DOHH2 (cell line): ENCODE measurements around the gene ZFYVE1.
A peak's percentile ranks its signal among the peaks of the same experiment; 100 is the strongest.

Experiments used
- H3F3A ChIP-seq: fragments of 200-600 bp; sonication (generic), shearing (Covaris generic); 2 replicates; pipeline ENCODE4 v1.6.0; 2016; ENCODE audit warnings: antibody characterized with exemption, mild to moderate bottlenecking; ENCODE audit not compliant: control insufficient read depth, insufficient read depth
- H3K27ac ChIP-seq: fragments of 200-600 bp; sonication (generic); 2 replicates; pipeline ENCODE4 v1.5.1; 2014; ENCODE audit warnings: low read depth, mild to moderate bottlenecking, low read length, moderate library complexity
- H3K27me3 ChIP-seq: fragments of 200-600 bp; sonication (generic); 2 replicates; pipeline ENCODE4 v1.6.1; 2014; ENCODE audit warnings: mild to moderate bottlenecking, low read length, mixed read lengths; ENCODE audit not compliant: control insufficient read depth
- H3K36me3 ChIP-seq: fragments of 200-600 bp; sonication (generic); 2 replicates; pipeline ENCODE4 v1.6.1; 2014; ENCODE audit warnings: mild to moderate bottlenecking, low read length, moderate library complexity, mixed read lengths; ENCODE audit not compliant: control insufficient read depth
- H3K4me1 ChIP-seq: fragments of 200-600 bp; sonication (generic); 2 replicates; pipeline ENCODE4 v1.6.1; 2014; ENCODE audit warnings: mild to moderate bottlenecking, low read length, mixed read lengths; ENCODE audit not compliant: control insufficient read depth
- H3K4me2 ChIP-seq: fragments of 200-600 bp; sonication (generic); 2 replicates; pipeline ENCODE4 v1.6.0; 2014; ENCODE audit warnings: mild to moderate bottlenecking, low read length, moderate library complexity
- H3K4me3 ChIP-seq: fragments of 200-600 bp; sonication (generic); 2 replicates; pipeline ENCODE4 v1.5.1; 2014; ENCODE audit warnings: mild to moderate bottlenecking, low read length, mixed read lengths
- H3K79me2 ChIP-seq: fragments of 200-600 bp; sonication (generic); 2 replicates; pipeline ENCODE4 v1.6.1; 2014; ENCODE audit warnings: mild to moderate bottlenecking, low read length, mixed read lengths; ENCODE audit not compliant: control insufficient read depth
- H3K9me2 ChIP-seq: fragments of 200-600 bp; sonication (generic); replicated peaks from 2 replicates; pipeline ENCODE4 v1.6.1; 2014; ENCODE audit warnings: mild to moderate bottlenecking, low read length, mixed read lengths; ENCODE audit not compliant: control insufficient read depth
- H3K9me3 ChIP-seq: fragments of 200-600 bp; sonication (generic); 2 replicates; pipeline ENCODE4 v1.6.1; 2014; ENCODE audit warnings: antibody characterized with exemption, low read length, mixed read lengths; ENCODE audit not compliant: control insufficient read depth, insufficient read depth
- H4K20me1 ChIP-seq: fragments of 200-600 bp; sonication (generic); 2 replicates; pipeline ENCODE4 v1.6.0; 2014; ENCODE audit warnings: low read depth, mild to moderate bottlenecking, antibody characterized with exemption, low read length, moderate library complexity; ENCODE audit not compliant: control insufficient read depth, insufficient read depth
- CTCF ChIP-seq: fragments of 200-600 bp; sonication (generic); IDR thresholded peaks from one replicate; pipeline ENCODE4 v1.5.1; 2014; ENCODE audit warnings: antibody characterized with exemption, mild to moderate bottlenecking, low read depth, low read length; ENCODE audit not compliant: poor library complexity, severe bottlenecking
- EZH2phosphoT487 ChIP-seq: fragments of 200-600 bp; sonication (generic); IDR thresholded peaks from 2 replicates; pipeline ENCODE4 v1.6.1; 2017; ENCODE audit warnings: borderline replicate concordance, mild to moderate bottlenecking, antibody characterized with exemption, low read length, moderate library complexity, mixed read lengths

The ZFYVE1 gene

GRCh38 chr14:72948481-72949138, 78.3 kb downstream of the ZFYVE1 start:
- H3K27me3 ChIP-seq = no peaks in the 10 kb centered on the region
- no peaks in the 10 kb centered on the region for H4K20me1 ChIP-seq
- H3K4me3 ChIP-seq = no peak overlapping the region
- no peaks in the 10 kb centered on the region for H3K9me2 ChIP-seq
- no peak overlapping the region for H3K4me2 ChIP-seq
- no peaks in the 10 kb centered on the region for H3K4me1 ChIP-seq
- TF ChIP-seq CTCF (peak; percentile 93), EZH2phosphoT487 (no peak)
- H3K27ac ChIP-seq = no peak overlapping the region
- H3K9me3 ChIP-seq = no peaks in the 10 kb centered on the region
- H3K36me3 ChIP-seq = peaks cover 42% of the 10 kb centered on the region
- H3F3A ChIP-seq = no peaks in the 10 kb centered on the region
- no peaks in the 10 kb centered on the region for H3K79me2 ChIP-seq

DNA sequence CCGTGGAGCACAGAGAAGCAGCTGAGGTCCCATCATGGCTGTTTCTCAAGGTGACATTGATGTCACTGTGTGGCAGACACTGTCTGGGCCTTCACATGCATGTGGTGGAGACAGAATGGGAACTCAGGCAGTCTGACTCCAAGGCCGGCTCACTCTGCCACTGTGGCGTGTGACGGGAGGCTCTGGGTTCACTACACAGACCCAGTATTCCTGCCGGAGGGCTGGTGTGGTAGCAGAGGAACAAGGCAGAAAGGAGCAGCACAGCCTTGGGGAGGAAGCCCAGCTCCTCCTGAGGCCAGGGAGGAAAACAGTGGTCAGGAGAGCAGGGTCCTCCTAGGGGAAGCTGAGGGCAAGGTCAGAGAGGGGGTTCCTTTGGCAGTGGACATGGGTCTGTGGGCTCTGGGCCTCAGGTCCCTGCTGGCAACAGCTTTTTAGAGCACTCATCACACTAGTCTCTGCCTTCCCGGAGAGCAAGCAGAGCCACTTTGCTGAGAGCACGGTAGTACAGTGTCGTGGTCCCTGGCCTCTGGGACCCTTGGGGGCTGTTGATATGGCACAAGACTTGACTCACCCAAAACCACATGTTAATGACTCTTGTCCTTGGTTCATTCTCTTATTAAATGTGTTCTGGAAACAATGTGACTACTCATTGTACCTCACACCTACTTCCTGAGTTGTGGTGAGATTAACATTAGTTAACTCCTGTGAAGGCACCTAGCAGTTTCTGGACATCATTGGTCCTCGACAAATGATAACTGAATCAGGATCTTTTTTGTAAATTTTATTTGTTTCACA, 79.3 kb downstream of the ZFYVE1 start:
- Histone ChIP-seq H3K27me3 (no peaks in the 10 kb centered on the region), H3K4me2 (no peak overlapping the region), H3K27ac (no peak overlapping the region), H3K36me3 (peaks cover 53% of the 10 kb centered on the region), H3K4me1 (no peaks in the 10 kb centered on the region), H4K20me1 (no peaks in the 10 kb centered on the region), H3F3A (no peaks in the 10 kb centered on the region), H3K9me2 (no peaks in the 10 kb centered on the region), H3K79me2 (no peaks in the 10 kb centered on the region), H3K9me3 (no peaks in the 10 kb centered on the region), H3K4me3 (no peak overlapping the region)
- no peak for TF ChIP-seq CTCF
- no peak for TF ChIP-seq EZH2phosphoT487

- peaks cover 60% of the 10 kb centered on the region for H3K36me3 ChIP-seq
- no peaks in the 10 kb centered on the region for H3K9me2 ChIP-seq
- H3K4me1 ChIP-seq = no peaks in the 10 kb centered on the region
- no peaks in the 10 kb centered on the region for H3F3A ChIP-seq
- no peaks in the 10 kb centered on the region for H3K9me3 ChIP-seq
- no peak overlapping the region for H3K4me3 ChIP-seq
- no peak for TF ChIP-seq EZH2phosphoT487
- H3K79me2 ChIP-seq = no peaks in the 10 kb centered on the region
- no peaks in the 10 kb centered on the region for H4K20me1 ChIP-seq
- H3K27me3 ChIP-seq = no peaks in the 10 kb centered on the region
- no peak overlapping the region for H3K4me2 ChIP-seq
- H3K27ac ChIP-seq = no peak overlapping the region
These were observed 80.4 kb downstream of the ZFYVE1 start for GRCh38 chr14:72946491-72946890.
